GM18519 (cell line): ENCODE results near the gene BDH1.

Experiments used
- ATAC-seq: cut with Tn5 transposase; IDR thresholded peaks from one replicate; pipeline ENCODE4 v1.9.1; 2021; ENCODE audit warnings: mild to moderate bottlenecking, moderate library complexity; ENCODE audit not compliant: unreplicated experiment, low FRiP score

The BDH1 gene

GRCh38 chr3:197508051-197508451 is 47.7 kb downstream of the BDH1 start:
- no peak for ATAC-seq

GRCh38 chr3:197507541-197507940 is 48.2 kb downstream of the BDH1 start:
- no peak for ATAC-seq

- ATAC-seq: no peak
These were observed 48.7 kb downstream of the BDH1 start for GRCh38 chr3:197507081-197507480.

GRCh38 chr3:197505796-197506548 is 49.8 kb downstream of the BDH1 start:
- ATAC-seq: no peak

- ATAC-seq: no peak
These were observed 51.1 kb downstream of the BDH1 start for GRCh38 chr3:197504641-197505121.

GRCh38 chr3:197504229-197504628 is 51.5 kb downstream of the BDH1 start:
- ATAC-seq: no peak

GRCh38 chr3:197503652-197504051 is 52.1 kb downstream of the BDH1 start:
- ATAC-seq: no peak

- ATAC-seq: no peak
These were observed 53.7 kb downstream of the BDH1 start for GRCh38 chr3:197501879-197502620.

- no peak for ATAC-seq
These were observed 54.3 kb downstream of the BDH1 start for GRCh38 chr3:197501496-197501878.

- ATAC-seq: no peak
These were observed 55.0 kb downstream of the BDH1 start for GRCh38 chr3:197500812-197501211.

- no peak for ATAC-seq
These were observed 56.3 kb downstream of the BDH1 start for GRCh38 chr3:197499427-197499826.

GRCh38 chr3:197498499-197499241 is 57.1 kb downstream of the BDH1 start:
- ATAC-seq: no peak

- no peak for ATAC-seq
These were observed 59.0 kb downstream of the BDH1 start for GRCh38 chr3:197496746-197497125.

GRCh38 chr3:197495999-197496745 is 59.6 kb downstream of the BDH1 start:
- ATAC-seq: no peak

- ATAC-seq: no peak
These were observed 60.3 kb downstream of the BDH1 start for GRCh38 chr3:197495499-197495898.

GRCh38 chr3:197495059-197495455 is 60.7 kb downstream of the BDH1 start:
- no peak for ATAC-seq

GRCh38 chr3:197494366-197495058 is 61.3 kb downstream of the BDH1 start:
- no peak for ATAC-seq

GRCh38 chr3:197493049-197493448 is 62.7 kb downstream of the BDH1 start:
- ATAC-seq: no peak

GRCh38 chr3:197491923-197492664 is 63.7 kb downstream of the BDH1 start:
- no peak for ATAC-seq
